IMR-90 (cell line): ENCODE data around the gene PCED1B.

Experiments
- CEBPB ChIP-seq: IDR thresholded peaks from 2 replicates; pipeline ENCODE4 v1.6.1; 2012; ENCODE audit warnings: low read depth, low read length, improper control_type of control experiment
- CHD1 ChIP-seq: IDR thresholded peaks from 2 replicates; pipeline ENCODE4 v1.6.1; 2012; ENCODE audit warnings: low read depth, low read length, improper control_type of control experiment
- FOS ChIP-seq: fragments of 150-350 bp; IDR thresholded peaks from 2 replicates; pipeline ENCODE4 v1.6.1; 2016; ENCODE audit warnings: low read depth, low read length
- MAZ ChIP-seq: IDR thresholded peaks from 2 replicates; pipeline ENCODE4 v1.6.1; 2012; ENCODE audit warnings: low read depth, mild to moderate bottlenecking, low read length, improper control_type of control experiment, moderate library complexity, borderline replicate concordance
- MXI1 ChIP-seq: IDR thresholded peaks from 2 replicates; pipeline ENCODE4 v1.6.1; 2012; ENCODE audit warnings: low read depth, mild to moderate bottlenecking, low read length, moderate library complexity, borderline replicate concordance
- NFE2L2 ChIP-seq: fragments of 150-350 bp; IDR thresholded peaks from 2 replicates; pipeline ENCODE4 v1.6.1; 2016; ENCODE audit warnings: low read depth, mild to moderate bottlenecking, low read length
- POLR2A ChIP-seq: IDR thresholded peaks from 2 replicates; pipeline ENCODE4 v1.6.1; 2012; ENCODE audit warnings: mild to moderate bottlenecking, low read depth, low read length
- RAD21 ChIP-seq: IDR thresholded peaks from 2 replicates; pipeline ENCODE4 v1.6.1; 2012; ENCODE audit warnings: low read length, improper control_type of control experiment
- TF ChIP-seq, protein P1 (sequence below): conservative IDR thresholded peaks from 2 replicates; pipeline ENCODE4 v1.5.1; 2012; ENCODE audit warnings: mild to moderate bottlenecking, low read depth, low read length, improper control_type of control experiment
- TF ChIP-seq, protein P2 (sequence below): fragments of 150-350 bp; IDR thresholded peaks from 2 replicates; pipeline ENCODE4 v1.6.1; 2017; ENCODE audit warnings: mild to moderate bottlenecking, antibody characterized with exemption, low read length, low read depth

DNA sequence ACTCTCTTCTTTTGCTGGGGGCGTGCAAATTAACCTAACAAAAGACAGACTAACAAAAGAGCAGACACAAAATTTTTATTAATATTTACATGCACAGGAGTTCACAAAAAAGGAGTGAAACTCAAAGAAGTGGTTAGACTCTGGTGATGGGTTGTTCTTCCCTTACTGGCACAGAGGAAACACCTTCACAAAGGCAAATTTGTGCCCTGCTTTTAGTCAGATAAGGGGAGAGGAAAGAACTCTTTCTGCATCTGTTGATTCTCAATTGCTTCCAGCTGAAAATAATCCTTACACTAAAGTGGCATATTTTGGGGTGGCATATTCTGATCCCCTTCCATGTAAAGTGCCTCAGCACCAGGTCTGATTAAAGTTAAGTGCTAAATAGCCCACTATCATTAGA is 190.5 kb downstream of the PCED1B start:
- no peak for TF ChIP-seq POLR2A
- no peak for TF ChIP-seq RAD21
- no peak for TF ChIP-seq NFE2L2
- TF ChIP-seq, protein P1, sequence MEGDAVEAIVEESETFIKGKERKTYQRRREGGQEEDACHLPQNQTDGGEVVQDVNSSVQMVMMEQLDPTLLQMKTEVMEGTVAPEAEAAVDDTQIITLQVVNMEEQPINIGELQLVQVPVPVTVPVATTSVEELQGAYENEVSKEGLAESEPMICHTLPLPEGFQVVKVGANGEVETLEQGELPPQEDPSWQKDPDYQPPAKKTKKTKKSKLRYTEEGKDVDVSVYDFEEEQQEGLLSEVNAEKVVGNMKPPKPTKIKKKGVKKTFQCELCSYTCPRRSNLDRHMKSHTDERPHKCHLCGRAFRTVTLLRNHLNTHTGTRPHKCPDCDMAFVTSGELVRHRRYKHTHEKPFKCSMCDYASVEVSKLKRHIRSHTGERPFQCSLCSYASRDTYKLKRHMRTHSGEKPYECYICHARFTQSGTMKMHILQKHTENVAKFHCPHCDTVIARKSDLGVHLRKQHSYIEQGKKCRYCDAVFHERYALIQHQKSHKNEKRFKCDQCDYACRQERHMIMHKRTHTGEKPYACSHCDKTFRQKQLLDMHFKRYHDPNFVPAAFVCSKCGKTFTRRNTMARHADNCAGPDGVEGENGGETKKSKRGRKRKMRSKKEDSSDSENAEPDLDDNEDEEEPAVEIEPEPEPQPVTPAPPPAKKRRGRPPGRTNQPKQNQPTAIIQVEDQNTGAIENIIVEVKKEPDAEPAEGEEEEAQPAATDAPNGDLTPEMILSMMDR, result no peak
- TF ChIP-seq CEBPB, result no peak
- TF ChIP-seq MXI1, result no peak
- TF ChIP-seq FOS, result no peak
- TF ChIP-seq, protein P2, sequence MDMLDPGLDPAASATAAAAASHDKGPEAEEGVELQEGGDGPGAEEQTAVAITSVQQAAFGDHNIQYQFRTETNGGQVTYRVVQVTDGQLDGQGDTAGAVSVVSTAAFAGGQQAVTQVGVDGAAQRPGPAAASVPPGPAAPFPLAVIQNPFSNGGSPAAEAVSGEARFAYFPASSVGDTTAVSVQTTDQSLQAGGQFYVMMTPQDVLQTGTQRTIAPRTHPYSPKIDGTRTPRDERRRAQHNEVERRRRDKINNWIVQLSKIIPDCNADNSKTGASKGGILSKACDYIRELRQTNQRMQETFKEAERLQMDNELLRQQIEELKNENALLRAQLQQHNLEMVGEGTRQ, result no peak
- no peak for TF ChIP-seq CHD1
- TF ChIP-seq MAZ, result no peak
